ENCODE data around the gene CD53.
"Not testable (repeated sequence)": the region's sequence is repeated elsewhere in the genome, so short reads cannot be mapped to it uniquely, and the experiment has no call there.

The CD53 gene

GRCh38 chr1:110916669-110917306 lies 43.8 kb downstream of the CD53 start:
- DNase-seq: peak; percentile 50 to 64

GRCh38 chr1:110918016-110918415 lies 45.1 kb downstream of the CD53 start:
- DNase-seq: no peak

- no peak for DNase-seq
Observed at GRCh38 chr1:110921953-110922352, 49.0 kb downstream of the CD53 start.

GRCh38 chr1:110927484-110928075 lies 54.6 kb downstream of the CD53 start:
- DNase-seq: no peak

- peak; percentile 29 to 50 for DNase-seq
Observed at GRCh38 chr1:110928191-110928590, 55.2 kb downstream of the CD53 start.

GRCh38 chr1:110928904-110929303 lies 56.0 kb downstream of the CD53 start:
- no peak for DNase-seq

- not testable (repeated sequence) for DNase-seq
Observed at GRCh38 chr1:110931097-110931496, 58.1 kb downstream of the CD53 start.

GRCh38 chr1:110936567-110936966 lies 63.6 kb downstream of the CD53 start:
- no peak for DNase-seq

GRCh38 chr1:110944806-110945205 lies 71.9 kb downstream of the CD53 start:
- no peak for DNase-seq

- no peak for DNase-seq
Observed at GRCh38 chr1:110945626-110946025, 72.7 kb downstream of the CD53 start.

GRCh38 chr1:110948038-110948810 lies 75.3 kb downstream of the CD53 start:
- DNase-seq: peak; percentile 41 to 47
